Suprapubic skin (tissue), 4 donors: ENCODE results near the gene MYCBP. TPM values are rescaled to one million over a fixed set of nuclear protein-coding genes. Genes with fewer than 3 reads are reported as not detected.

ENCODE experiments used
- DNase-seq, 2 donors: peaks; one replicate each; pipeline ENCODE4 v3.0.0-alpha.2; 2019; ENCODE audit warnings: low spot score in 2 of 2
- H3K27ac ChIP-seq: fragments of 200-600 bp; sonication (generic); one replicate; pipeline ENCODE4 v1.5.1; 2019
- H3K27me3 ChIP-seq: fragments of 200-600 bp; sonication (generic); one replicate; pipeline ENCODE4 v1.5.1; 2019
- H3K36me3 ChIP-seq: fragments of 200-600 bp; sonication (generic); one replicate; pipeline ENCODE4 v1.5.1; 2019
- H3K4me1 ChIP-seq: fragments of 200-600 bp; sonication (generic); one replicate; pipeline ENCODE4 v1.5.1; 2019
- H3K4me3 ChIP-seq: fragments of 200-600 bp; sonication (generic); one replicate; pipeline ENCODE4 v1.5.1; 2019; ENCODE audit warnings: mild to moderate bottlenecking
- H3K9me3 ChIP-seq: fragments of 200-600 bp; sonication (generic); one replicate; pipeline ENCODE4 v1.5.1; 2019
- CTCF ChIP-seq, 2 donors: fragments of 200-600 bp in 1 of 2; fragments of 450-650 bp in 1 of 2; sonication (generic) in 1 of 2; IDR thresholded peaks; one replicate each; pipeline ENCODE4 v1.5.1; 2016 to 2019; ENCODE audit warnings: antibody characterized with exemption in 2 of 2, mild to moderate bottlenecking in 1 of 2, moderate library complexity in 1 of 2
- EP300 ChIP-seq: sonication (generic); formaldehyde crosslinking; IDR thresholded peaks from one replicate; pipeline ENCODE4 v1.6.1; 2017; ENCODE audit warnings: antibody characterized with exemption
- POLR2A ChIP-seq, 2 donors: fragments of 450-650 bp; IDR thresholded peaks; one replicate each; pipeline ENCODE4 v1.6.1; 2017; ENCODE audit warnings: antibody characterized with exemption in 2 of 2, mild to moderate bottlenecking in 2 of 2, moderate library complexity in 2 of 2
- POLR2AphosphoS5 ChIP-seq, 3 donors: sonication (generic); formaldehyde crosslinking; IDR thresholded peaks; one replicate each; pipeline ENCODE4 v1.6.1; 2017; ENCODE audit warnings: antibody characterized with exemption in 3 of 3
- WGBS: methylation state at CpG from one replicate; pipeline ENCODE4 v1.1.5; 2018; 5-methylcytosine and 5-hydroxymethylcytosine counted together
- total RNA-seq, 4 donors: library from RNA; depleted of rRNA; stranded (reverse); fragments of >200 nt; gene quantifications; one replicate each; pipeline ENCODE4 v1.1.0, GENCODE V29; 2016

MYCBP gene
- total RNA-seq, 4 donors from 2014 or later: 6.9 to 21.2 (median 19.7) TPM

GRCh38 chr1:38817267-38818174, 55.6 kb downstream of the MYCBP start:
- H3K9me3 ChIP-seq: no peaks in the 10 kb centered on the region
- 94% methylated on average over 4 of the region's 45 CpGs for WGBS
- peaks cover 21% of the 10 kb centered on the region for H3K4me1 ChIP-seq
- H3K27ac ChIP-seq: no peak overlapping the region
- TF ChIP-seq EP300 (no peak), POLR2AphosphoS5 (IDR thresholded peaks at IDR 0.05) (no peak), CTCF (IDR thresholded peaks at IDR 0.05) (no peak), POLR2A (IDR thresholded peaks at IDR 0.05) (no peak)
- H3K4me3 ChIP-seq: peak overlapping the region; percentile 43
- H3K27me3 ChIP-seq: peaks cover 73% of the 10 kb centered on the region
- DNase-seq: no peak
- no peaks in the 10 kb centered on the region for H3K36me3 ChIP-seq

GRCh38 chr1:38815903-38816627, 57.1 kb downstream of the MYCBP start:
- TF ChIP-seq EP300 (no peak), POLR2AphosphoS5 (IDR thresholded peaks at IDR 0.05) (no peak), CTCF (IDR thresholded peaks at IDR 0.05) (no peak), POLR2A (IDR thresholded peaks at IDR 0.05) (no peak)

GRCh38 chr1:38814984-38815464, 58.1 kb downstream of the MYCBP start:
- H3K27me3 ChIP-seq: peaks cover 86% of the 10 kb centered on the region
- WGBS: 79% methylated on average over 1 of the region's 1 CpG
- no peak overlapping the region for H3K27ac ChIP-seq

More at GRCh38 chr1:38815903-38816627, 57.1 kb downstream of the MYCBP start:
- Histone ChIP-seq H3K9me3 (no peaks in the 10 kb centered on the region), H3K36me3 (no peaks in the 10 kb centered on the region), H3K27me3 (peaks cover 78% of the 10 kb centered on the region), H3K27ac (no peak overlapping the region), H3K4me1 (peaks cover 21% of the 10 kb centered on the region), H3K4me3 (no peak overlapping the region)
- no peak for DNase-seq
- 17% methylated on average over 15 of the region's 36 CpGs for WGBS

GRCh38 chr1:38814444-38814983, 58.6 kb downstream of the MYCBP start:
- Histone ChIP-seq H3K36me3 (no peaks in the 10 kb centered on the region), H3K27ac (no peak overlapping the region), H3K27me3 (peaks cover 85% of the 10 kb centered on the region), H3K9me3 (no peaks in the 10 kb centered on the region), H3K4me1 (peaks cover 21% of the 10 kb centered on the region), H3K4me3 (no peak overlapping the region)
- 48% methylated on average over 7 of the region's 7 CpGs for WGBS
- DNase-seq: no peak
- TF ChIP-seq POLR2AphosphoS5 (IDR thresholded peaks at IDR 0.05): no peak
- TF ChIP-seq EP300: no peak
- TF ChIP-seq POLR2A (IDR thresholded peaks at IDR 0.05): no peak
- no peak for TF ChIP-seq CTCF (IDR thresholded peaks at IDR 0.05)

More at GRCh38 chr1:38814984-38815464, 58.1 kb downstream of the MYCBP start:
- DNase-seq: no peak
- Histone ChIP-seq H3K4me3 (no peak overlapping the region), H3K9me3 (no peaks in the 10 kb centered on the region), H3K36me3 (no peaks in the 10 kb centered on the region), H3K4me1 (peaks cover 21% of the 10 kb centered on the region)
- no peak for TF ChIP-seq CTCF (IDR thresholded peaks at IDR 0.05)
- TF ChIP-seq EP300: no peak
- no peak for TF ChIP-seq POLR2AphosphoS5 (IDR thresholded peaks at IDR 0.05)
- TF ChIP-seq POLR2A (IDR thresholded peaks at IDR 0.05): no peak
